HG03064 (cell line): ENCODE data around the gene TET2.

Experiments
- ATAC-seq: cut with Tn5 transposase; IDR thresholded peaks from one replicate; pipeline ENCODE4 v1.9.1; 2021; ENCODE audit warnings: low read depth; ENCODE audit not compliant: unreplicated experiment

TET2 gene

GRCh38 chr4:105140684-105141490 is 5.8 kb upstream of the TET2 start:
- ATAC-seq: no peak

DNA sequence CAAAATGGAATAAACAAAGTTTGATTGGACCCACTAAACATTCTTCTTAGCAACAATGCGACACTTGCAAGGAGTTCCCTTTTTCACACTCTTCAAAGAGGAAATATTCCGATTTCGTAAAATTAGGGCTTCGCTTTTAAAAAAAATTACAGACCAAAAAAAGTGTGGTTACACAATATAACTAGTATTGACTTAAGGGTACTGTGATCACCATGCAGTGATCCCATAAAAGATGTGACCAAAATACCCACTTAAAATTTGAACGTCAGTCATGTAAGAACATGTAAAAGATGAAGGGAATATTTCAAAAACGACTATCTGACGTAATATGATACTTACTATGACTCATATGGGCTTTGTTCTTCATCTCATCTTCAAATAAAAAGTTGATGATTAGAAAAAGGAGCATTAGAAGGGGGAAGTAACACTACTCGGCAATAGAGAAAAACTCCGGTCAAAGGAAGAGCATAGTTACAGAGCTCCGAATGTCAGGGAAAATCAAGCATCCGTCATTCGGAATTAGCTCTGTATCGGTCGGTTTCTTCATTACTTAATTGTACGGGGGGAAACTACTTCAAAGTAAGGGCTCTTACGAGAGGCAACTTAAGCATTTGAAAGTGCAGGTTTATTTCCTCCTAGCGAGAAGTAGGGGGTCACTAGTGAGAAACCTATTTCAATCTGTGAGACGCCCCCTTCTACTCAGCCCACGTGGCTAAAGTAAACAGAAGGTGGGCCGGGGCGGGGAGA is 1.3 kb upstream of the TET2 start:
- ATAC-seq: no peak

DNA sequence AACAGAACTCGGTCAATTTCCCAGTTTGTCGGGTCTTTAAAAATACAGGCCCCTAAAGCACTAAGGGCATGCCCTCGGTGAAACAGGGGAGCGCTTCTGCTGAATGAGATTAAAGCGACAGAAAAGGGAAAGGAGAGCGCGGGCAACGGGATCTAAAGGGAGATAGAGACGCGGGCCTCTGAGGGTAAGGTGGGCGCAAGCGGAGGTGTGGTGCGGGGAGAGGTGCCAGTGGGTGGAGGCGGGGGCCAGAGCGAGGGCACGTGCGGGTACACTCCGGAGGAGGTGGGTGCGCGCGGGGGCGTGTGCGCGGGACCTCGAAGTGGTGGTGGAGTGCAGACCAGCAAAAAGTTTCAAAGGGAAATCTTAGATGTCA is 787 bp upstream of the TET2 start:
- ATAC-seq: peak; percentile 14

- peak; percentile 4 for ATAC-seq
Observed at GRCh38 chr4:105147016-105147552, 408 bp downstream of the TET2 start.

GRCh38 chr4:105147553-105148161 is 981 bp downstream of the TET2 start:
- ATAC-seq: no peak

DNA sequence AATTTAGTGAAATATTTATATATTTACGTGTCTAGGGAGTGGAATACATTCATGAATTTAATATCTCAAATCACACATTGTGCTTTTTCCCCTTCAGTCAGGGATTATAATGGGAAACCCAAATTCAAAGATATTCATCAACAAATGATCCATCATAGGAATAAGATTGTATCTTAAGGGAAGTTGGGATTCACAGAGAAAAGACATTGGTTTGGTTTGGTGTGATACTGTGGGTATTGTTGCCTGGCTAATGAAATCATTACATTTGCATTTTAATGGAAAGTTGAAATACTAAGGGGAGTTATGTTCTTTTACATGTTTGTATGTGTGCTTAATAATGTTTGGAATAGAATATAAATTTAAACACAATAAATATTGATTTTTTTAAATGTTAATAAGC is 1.7 kb downstream of the TET2 start:
- no peak for ATAC-seq

GRCh38 chr4:105148776-105149175 is 2.1 kb downstream of the TET2 start:
- ATAC-seq: no peak

DNA sequence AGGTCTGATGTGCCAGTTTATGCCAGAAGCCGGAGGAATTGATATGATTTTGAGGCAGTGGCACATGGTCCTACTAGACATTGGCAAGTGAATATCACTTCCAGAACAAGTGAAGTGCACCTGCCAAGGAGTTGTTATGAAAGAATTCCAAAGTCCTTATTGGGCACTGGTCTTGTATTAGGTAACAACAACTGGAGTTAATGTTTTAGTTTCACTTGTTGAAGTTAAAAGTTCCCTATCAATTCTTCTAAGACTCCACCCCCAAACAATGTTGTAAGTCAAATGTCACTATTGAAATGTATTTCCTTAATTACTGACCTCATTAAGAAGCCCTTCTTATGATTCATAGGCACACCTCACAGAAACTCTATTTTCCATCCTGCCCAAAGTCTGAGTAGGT is 3.1 kb downstream of the TET2 start:
- ATAC-seq: no peak

DNA sequence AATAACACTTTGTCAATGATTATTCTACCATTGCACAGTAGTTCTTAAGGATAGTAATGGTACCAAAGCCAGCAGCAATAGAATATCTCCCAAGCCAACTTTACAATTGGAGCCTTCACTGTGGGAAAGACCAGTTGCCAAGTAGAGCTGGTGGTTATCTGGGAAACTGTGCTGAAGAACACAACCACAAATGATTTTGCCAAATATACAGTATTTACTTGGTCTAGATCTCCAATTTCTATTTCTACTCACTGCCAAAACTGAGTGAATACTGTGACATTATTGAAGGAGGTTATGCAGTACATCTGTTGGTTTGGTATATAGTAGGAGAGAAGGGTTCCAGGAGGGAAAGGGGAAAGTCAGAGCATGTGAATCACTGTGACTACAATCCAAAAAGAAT is 3.8 kb downstream of the TET2 start:
- ATAC-seq: no peak

- no peak for ATAC-seq
Observed at GRCh38 chr4:105153749-105154148, 7.1 kb downstream of the TET2 start.

- no peak for ATAC-seq
Observed at GRCh38 chr4:105154576-105154975, 7.9 kb downstream of the TET2 start.

DNA sequence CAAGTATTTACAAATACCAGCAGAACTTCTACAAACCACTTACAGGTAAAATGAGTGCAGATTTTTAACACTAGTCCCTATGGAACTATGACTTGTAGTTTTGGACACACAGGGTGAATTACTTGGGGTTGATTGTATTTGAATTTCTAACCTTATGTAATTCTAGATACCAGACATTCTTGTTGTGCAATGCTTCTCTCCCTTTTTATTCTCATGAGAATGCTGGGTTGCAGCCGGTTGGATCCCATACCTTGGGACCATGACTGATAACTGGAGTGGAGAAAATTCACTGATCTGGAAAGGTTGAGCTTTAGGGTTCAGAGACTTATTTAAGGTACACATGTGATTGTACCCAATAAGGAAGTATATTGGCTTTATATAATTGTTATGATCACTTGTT is 8.8 kb downstream of the TET2 start:
- no peak for ATAC-seq

- ATAC-seq: no peak
Observed at GRCh38 chr4:105158837-105159236, 12.2 kb downstream of the TET2 start.

DNA sequence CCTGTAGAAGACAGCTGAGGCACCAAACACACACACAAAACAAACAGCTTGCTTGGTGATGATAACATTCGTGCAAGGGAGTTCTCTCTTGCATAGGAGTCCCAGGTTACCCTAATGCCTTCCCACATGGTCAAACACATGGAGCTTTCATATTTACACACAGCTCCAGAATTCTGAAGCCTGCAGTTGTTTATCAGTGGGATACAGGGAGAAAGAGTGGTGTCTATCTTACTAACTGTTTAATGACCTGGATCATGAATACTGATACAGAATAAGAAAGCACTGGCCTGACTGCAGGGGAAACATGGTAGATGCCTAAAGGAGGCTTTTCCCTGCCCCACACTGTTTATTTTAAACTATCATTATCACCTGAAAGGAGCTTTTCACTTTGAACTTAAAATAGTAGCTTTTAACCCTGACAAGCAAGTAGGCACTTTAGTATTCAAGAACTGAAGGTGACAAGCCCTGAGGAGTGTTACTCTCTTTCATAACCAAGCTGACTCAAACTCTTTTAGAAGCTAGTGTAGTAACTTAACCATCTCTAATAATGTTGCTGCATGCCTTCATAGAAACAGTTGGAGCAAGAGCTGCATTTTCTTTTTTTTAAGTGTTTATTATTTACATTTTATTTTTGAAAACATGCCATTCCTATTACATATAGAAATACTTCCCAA is 15.6 kb downstream of the TET2 start:
- no peak for ATAC-seq

- ATAC-seq: no peak
Observed at GRCh38 chr4:105164548-105164947, 17.9 kb downstream of the TET2 start.

- ATAC-seq: no peak
Observed at GRCh38 chr4:105166066-105166465, 19.4 kb downstream of the TET2 start.

DNA sequence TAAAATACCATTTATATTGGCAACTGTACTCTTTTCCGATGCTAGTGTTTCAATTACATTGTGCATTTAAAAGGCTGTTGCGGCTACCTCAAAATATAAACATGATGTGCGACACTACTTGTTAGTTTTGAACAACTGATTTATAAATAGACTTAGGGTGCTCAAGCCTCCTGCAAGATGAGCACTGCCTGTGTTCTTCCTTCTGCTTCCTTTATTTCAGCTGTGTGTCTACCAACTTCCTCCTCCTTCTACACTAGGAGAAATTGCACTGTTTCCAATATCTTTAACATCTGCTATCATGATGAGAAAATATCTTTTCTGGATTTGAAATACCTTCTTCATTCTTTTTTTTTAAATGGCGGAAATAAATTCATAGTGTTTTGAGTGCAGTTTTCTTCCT is 24.0 kb downstream of the TET2 start:
- ATAC-seq: no peak

DNA sequence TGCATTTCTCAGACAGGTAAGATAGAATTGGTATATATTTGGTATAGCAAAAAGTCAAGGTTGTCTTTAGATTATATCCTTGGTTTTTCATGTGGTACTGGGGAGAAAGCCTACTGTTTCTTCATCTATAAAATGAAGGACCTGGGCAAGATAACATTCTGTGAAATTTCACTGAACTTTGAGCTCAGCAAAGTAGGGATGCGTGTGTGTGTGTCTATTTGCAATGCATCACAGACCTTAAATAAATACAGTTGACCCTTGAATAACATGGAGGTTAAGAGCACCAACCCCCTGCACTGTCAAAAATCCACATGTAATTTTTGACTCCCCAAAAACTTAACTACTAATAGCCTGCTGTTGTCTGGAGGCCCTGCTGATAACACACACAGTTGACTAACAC is 25.2 kb downstream of the TET2 start:
- ATAC-seq: no peak

GRCh38 chr4:105174098-105174497 is 27.4 kb downstream of the TET2 start:
- no peak for ATAC-seq

DNA sequence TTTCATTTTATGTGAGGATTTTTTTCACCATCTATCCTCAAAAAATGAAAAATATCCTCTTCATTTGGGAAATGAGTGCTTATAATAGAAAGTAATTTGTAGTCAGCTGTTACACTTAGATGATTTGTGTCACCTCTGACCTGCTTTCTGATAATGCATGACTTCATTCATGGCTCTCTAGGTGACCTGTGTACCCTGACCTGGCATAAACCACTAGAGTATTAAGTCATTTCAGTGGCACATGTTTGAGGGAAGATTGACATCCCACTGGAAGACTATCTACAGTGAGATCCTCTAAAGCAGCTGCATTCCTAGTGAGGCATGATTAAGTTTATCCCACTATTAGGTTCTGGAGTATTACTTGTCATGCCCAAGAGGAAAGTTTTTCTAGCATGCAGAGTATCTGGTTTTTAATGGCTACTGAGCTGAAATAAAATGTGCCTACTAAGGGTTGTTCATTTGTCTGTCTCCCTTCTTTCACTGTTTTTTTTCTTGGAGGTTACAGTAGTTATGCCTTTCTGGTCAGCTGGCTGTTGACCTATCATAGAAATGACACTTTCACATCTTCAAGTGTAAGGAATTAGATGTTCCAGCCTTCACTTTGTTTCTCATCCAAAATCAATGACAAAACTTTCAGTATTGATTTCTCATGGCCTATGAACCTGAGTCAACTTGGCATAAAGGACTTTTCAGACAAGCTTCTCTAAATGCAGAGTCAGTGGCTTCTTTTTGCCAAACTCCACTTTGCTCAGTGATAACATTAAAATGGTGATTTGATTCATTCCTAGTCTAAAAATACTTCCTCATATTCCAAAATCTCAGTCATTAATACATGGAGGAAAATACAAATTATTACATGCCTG is 33.1 kb downstream of the TET2 start:
- ATAC-seq: no peak
